A673 (cell line): ENCODE measurements around the gene DHX34. TPM values are rescaled to one million over a fixed set of nuclear protein-coding genes. Genes with fewer than 3 reads are reported as not detected.
"Not testable (repeated sequence)": the region's sequence is repeated elsewhere in the genome, so short reads cannot be mapped to it uniquely, and the experiment has no call there.

Experiments used
- BruUV-seq: library from RNA; stranded (reverse); fragments of 400-500 nt; replicated peaks from 2 replicates; lab custom pipeline; 2021; lab: Mats Ljungman, UMichigan
- CTCF ChIA-PET: fragments of 300-600 bp; sonication (Branson Sonifier 250); formaldehyde crosslinking; loops from one replicate; lab custom pipeline; 2022; ENCODE audit warnings: antibody characterized with exemption; lab: Charles Lee
- POLR2A ChIA-PET: fragments of 300-600 bp; sonication (Branson Sonifier 250); formaldehyde crosslinking; loops from one replicate; lab custom pipeline; 2022; ENCODE audit warnings: antibody characterized with exemption; ENCODE audit not compliant: low non-redundant PET; lab: Charles Lee
- DNase-seq: peaks from one replicate; pipeline ENCODE4 v3.0.0-alpha.2; 2015; ENCODE audit warnings: low spot score
- H3K27ac ChIP-seq: fragments of 200-600 bp; sonication (generic); 2 replicates; pipeline ENCODE4 v1.5.1; 2016; ENCODE audit warnings: mixed run types, low read depth, mild to moderate bottlenecking, mixed read lengths, antibody characterized with exemption, low read length; ENCODE audit not compliant: poor library complexity, severe bottlenecking
- H3K27me3 ChIP-seq: fragments of 200-600 bp; sonication (generic); replicated peaks from 2 replicates; pipeline ENCODE4 v1.6.1; 2017; ENCODE audit warnings: mixed run types, low read depth, mild to moderate bottlenecking, mixed read lengths, antibody characterized with exemption, low read length; ENCODE audit not compliant: insufficient read depth, poor library complexity
- H3K36me3 ChIP-seq: fragments of 200-600 bp; sonication (generic); 2 replicates; pipeline ENCODE4 v1.6.1; 2016; ENCODE audit warnings: mixed run types, mild to moderate bottlenecking, mixed read lengths, antibody characterized with exemption, low read length; ENCODE audit not compliant: insufficient read depth, poor library complexity, severe bottlenecking
- H3K4me1 ChIP-seq: fragments of 200-600 bp; sonication (generic); 2 replicates; pipeline ENCODE4 v1.6.1; 2017; ENCODE audit warnings: mixed run types, mild to moderate bottlenecking, mixed read lengths, antibody characterized with exemption, low read length; ENCODE audit not compliant: insufficient read depth, poor library complexity, severe bottlenecking
- H3K4me3 ChIP-seq: fragments of 200-600 bp; sonication (generic); 2 replicates; pipeline ENCODE4 v1.5.1; 2016; ENCODE audit warnings: low read depth, mixed run types, mild to moderate bottlenecking, mixed read lengths, low read length; ENCODE audit not compliant: poor library complexity, severe bottlenecking
- H3K9me3 ChIP-seq: fragments of 200-600 bp; sonication (generic); 2 replicates; pipeline ENCODE4 v1.6.1; 2016; ENCODE audit warnings: mixed run types, low read depth, mild to moderate bottlenecking, mixed read lengths, antibody characterized with exemption, low read length; ENCODE audit not compliant: poor library complexity, severe bottlenecking
- EZH2 ChIP-seq: fragments of 200-600 bp; sonication (generic); IDR thresholded peaks from 2 replicates; pipeline ENCODE4 v1.6.1; 2017; ENCODE audit warnings: borderline replicate concordance, low read depth, mild to moderate bottlenecking, mixed read lengths, antibody characterized with exemption, low read length; ENCODE audit not compliant: poor library complexity, severe bottlenecking
- intact Hi-C: fragments of 100-400 bp; cut with micrococcal nuclease; formaldehyde crosslinking; loops from one replicate; pipeline ENCODE4 v1.10.0; 2022; ENCODE audit not compliant: unreplicated experiment
- total RNA-seq: library from RNA; stranded (reverse); gene quantifications from 2 replicates; pipeline ENCODE4 v1.2.3, GENCODE V29; 2021
- TF ChIP-seq, protein P1 (sequence below): fragments of 300-800, 200-600 bp; sonication (generic); conservative IDR thresholded peaks from 2 replicates; pipeline ENCODE4 v1.5.1; 2017; ENCODE audit warnings: low read depth, mild to moderate bottlenecking, antibody characterized with exemption, low read length, moderate library complexity, mixed read lengths

Gene DHX34
- total RNA-seq, 1 experiment from 2014 or later = 29.6 TPM

DNA sequence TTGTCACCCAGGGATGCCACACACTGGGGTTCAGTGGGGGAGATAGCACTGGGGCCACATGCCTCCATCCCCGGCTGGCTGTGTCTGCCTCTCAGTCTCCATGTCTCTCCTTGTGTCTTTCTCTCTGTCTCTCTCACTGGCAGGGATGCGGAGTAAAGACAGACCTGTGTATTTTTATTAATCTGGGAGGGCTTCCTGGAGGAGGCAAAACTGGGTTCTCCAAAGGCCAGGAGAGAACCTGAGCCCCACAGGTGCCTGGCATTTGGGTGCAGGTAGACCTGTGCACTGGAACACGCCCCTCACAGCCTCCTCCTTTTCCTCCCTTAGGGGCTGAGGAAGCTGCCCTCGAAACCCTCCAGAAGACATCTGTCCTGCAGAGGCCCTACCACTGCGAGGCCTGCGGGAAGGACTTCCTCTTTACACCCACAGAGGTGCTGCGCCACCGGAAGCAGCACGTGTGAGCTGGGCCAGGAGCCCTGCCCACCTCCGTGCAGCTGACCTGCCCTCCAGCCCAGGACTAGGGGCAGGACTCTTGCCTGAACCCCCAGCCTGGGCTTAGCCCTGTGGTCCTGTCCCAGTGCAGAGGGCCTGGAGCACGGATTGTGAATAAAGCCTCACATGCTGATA lies 32.7 kb downstream of the DHX34 start:
- no peak for TF ChIP-seq EZH2
- TF ChIP-seq, protein P1, sequence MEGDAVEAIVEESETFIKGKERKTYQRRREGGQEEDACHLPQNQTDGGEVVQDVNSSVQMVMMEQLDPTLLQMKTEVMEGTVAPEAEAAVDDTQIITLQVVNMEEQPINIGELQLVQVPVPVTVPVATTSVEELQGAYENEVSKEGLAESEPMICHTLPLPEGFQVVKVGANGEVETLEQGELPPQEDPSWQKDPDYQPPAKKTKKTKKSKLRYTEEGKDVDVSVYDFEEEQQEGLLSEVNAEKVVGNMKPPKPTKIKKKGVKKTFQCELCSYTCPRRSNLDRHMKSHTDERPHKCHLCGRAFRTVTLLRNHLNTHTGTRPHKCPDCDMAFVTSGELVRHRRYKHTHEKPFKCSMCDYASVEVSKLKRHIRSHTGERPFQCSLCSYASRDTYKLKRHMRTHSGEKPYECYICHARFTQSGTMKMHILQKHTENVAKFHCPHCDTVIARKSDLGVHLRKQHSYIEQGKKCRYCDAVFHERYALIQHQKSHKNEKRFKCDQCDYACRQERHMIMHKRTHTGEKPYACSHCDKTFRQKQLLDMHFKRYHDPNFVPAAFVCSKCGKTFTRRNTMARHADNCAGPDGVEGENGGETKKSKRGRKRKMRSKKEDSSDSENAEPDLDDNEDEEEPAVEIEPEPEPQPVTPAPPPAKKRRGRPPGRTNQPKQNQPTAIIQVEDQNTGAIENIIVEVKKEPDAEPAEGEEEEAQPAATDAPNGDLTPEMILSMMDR = no peak
- no TSS peak for BruUV-seq
- intact Hi-C loops = no loop called here
- no peak for DNase-seq
- H3K9me3 ChIP-seq = no peaks in the 10 kb centered on the region
- no peak overlapping the region for H3K4me3 ChIP-seq
- no peaks in the 10 kb centered on the region for H3K4me1 ChIP-seq
- H3K27ac ChIP-seq = no peak overlapping the region
- POLR2A ChIA-PET = no interaction called here
- CTCF ChIA-PET = no interaction called here
- no peaks in the 10 kb centered on the region for H3K27me3 ChIP-seq
- peaks cover 31% of the 10 kb centered on the region for H3K36me3 ChIP-seq

DNA sequence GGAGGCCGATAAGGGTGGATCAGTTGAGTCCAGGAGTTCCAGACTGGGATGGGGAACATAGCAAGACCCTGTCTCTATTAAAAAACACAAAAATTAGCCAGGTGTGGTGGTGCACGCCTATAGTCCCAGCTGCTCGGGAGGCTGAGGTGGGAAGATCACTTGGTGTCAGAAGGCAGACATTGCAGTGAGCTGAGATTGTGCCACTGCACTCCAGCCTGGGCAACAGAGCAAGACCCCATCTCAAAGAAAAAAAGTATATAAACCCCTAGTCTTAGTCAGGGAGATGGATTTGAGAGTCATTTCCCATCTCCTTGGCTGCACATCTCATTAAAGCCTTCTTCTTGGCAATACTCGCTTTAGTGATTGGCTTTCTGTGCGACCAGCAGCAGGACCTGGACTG lies 34.8 kb downstream of the DHX34 start:
- CTCF ChIA-PET, DNase-seq, H3K4me3 ChIP-seq, BruUV-seq, H3K27me3 ChIP-seq, intact Hi-C loops, H3K27ac ChIP-seq, H3K4me1 ChIP-seq, H3K9me3 ChIP-seq, POLR2A ChIA-PET: not testable (repeated sequence)
- H3K36me3 ChIP-seq = peaks cover 25% of the 10 kb centered on the region

DNA sequence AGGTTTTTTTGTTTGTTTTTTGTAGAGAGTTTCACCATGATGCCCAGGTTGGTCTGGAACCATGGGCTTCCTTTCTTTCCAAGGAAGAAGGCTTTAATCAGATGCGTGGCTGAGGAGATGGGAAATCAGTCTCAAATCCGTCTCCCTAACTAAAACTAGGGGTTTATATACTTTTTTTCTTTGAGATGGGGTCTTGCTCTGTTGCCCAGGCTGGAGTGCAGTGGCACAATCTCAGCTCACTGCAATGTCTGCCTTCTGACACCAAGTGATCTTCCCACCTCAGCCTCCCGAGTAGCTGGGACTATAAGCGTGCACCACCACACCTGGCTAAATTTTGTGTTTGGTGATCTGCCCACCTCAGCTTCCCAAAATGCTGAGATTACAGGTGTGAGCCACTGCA lies 35.4 kb downstream of the DHX34 start:
- intact Hi-C loops, CTCF ChIA-PET, POLR2A ChIA-PET: not testable (repeated sequence)

DNA sequence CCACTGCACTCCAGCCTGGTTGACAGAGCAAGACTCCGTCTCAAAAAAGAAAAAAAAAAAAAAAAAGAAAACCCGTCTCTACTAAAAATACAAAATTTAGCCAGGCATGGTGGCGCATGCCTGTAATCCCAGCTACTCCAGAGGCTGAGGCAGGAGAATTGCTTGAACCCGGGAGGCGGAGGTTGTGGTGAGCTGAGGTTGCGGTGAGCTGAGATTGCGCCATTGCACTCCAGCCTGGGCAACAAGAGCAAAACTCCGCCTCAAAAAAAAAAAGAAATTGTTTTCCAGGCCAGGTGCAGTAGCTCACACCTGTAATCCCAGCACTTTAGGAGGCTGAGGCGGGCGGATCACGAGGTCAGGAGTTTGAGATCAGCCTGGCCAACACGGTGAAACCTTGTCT lies 37.5 kb downstream of the DHX34 start:
- H3K36me3 ChIP-seq, BruUV-seq, intact Hi-C loops, H3K9me3 ChIP-seq, CTCF ChIA-PET, POLR2A ChIA-PET, H3K27ac ChIP-seq, H3K4me3 ChIP-seq, DNase-seq, H3K27me3 ChIP-seq, H3K4me1 ChIP-seq: not testable (repeated sequence)

More for the DNA sequence above, 35.4 kb downstream of the DHX34 start:
- not testable (repeated sequence) for H3K4me1 ChIP-seq, H3K27ac ChIP-seq, H3K27me3 ChIP-seq, BruUV-seq, H3K4me3 ChIP-seq, DNase-seq, H3K9me3 ChIP-seq
- peaks cover 23% of the 10 kb centered on the region for H3K36me3 ChIP-seq

DNA sequence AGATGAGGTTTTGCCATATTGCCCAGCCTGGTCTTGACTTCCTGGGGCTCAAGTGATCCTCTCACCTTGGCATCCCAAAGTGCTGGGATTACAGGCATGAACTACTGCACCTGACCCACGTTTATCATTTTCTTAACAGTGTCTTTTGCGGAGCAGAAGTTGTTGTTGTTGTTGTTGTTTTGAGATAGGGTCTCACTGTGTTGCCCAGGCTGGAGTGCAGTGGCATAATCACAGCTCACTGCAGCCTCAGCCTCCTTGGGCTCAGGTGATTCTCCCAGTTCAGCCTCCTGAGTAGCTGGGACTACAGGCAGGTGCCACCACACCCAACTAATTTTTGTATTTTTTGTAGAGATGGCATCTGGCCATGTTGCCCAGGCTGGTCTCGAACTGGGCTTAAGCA lies 38.5 kb downstream of the DHX34 start:
- H3K4me1 ChIP-seq, BruUV-seq, H3K27ac ChIP-seq, H3K36me3 ChIP-seq, H3K4me3 ChIP-seq, DNase-seq, POLR2A ChIA-PET, intact Hi-C loops, H3K9me3 ChIP-seq, H3K27me3 ChIP-seq, CTCF ChIA-PET: not testable (repeated sequence)

DNA sequence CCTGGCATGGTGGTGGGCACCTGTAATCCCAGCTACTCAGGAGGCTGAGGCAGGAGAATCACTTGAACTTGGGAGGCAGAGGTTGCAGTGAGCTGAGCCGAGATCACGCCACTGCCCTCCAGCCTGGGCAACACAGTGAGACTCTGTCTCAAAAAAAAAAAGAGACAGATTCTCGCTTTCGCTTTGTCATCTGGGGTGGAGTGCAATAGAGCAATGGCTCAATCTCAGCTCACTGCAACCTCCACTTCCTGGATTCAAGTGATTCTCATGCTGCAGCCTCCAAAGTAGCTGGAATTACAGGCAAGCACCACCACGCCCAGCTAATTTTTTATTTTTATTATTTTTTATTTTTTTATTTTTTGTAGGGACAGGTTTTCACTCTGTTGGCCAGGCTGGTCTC lies 39.6 kb downstream of the DHX34 start:
- H3K36me3 ChIP-seq, H3K9me3 ChIP-seq, POLR2A ChIA-PET, H3K4me3 ChIP-seq, BruUV-seq, H3K27me3 ChIP-seq, H3K27ac ChIP-seq, intact Hi-C loops, H3K4me1 ChIP-seq, DNase-seq: not testable (repeated sequence)
- CTCF ChIA-PET = interaction anchor here (0.5 kb wide), 1 partner anchor 319 kb away, joined by 5 read pairs; no protein-coding TSS in a partner anchor
